Measurements from ENCODE around the gene GPR61.

Gene GPR61

GRCh38 chr1:109538827-109539555, 681 bp upstream of the GPR61 start:
- Histone ChIP-seq H3K27me3 (no peaks in the 10 kb centered on the region; a peak in 1 of 22 replicates), H3K4me3 (no peak overlapping the region), H3K4me1 (peaks cover 0 to 30% (median 22%) of the 10 kb centered on the region in 10 experiments; a peak in 12 of 20 replicates), H3K4me2 (no peak overlapping the region), H3K36me3 (no peaks in the 10 kb centered on the region), H4K20me1 (no peaks in the 10 kb centered on the region; a peak in 2 of 22 replicates), H3K9me3 (replicated peaks in 1 of 11) (no peaks in the 10 kb centered on the region), H3K27ac (no peak overlapping the region), H3K9ac (no peak overlapping the region)
- no peak for TF ChIP-seq Cebpa-rat (IDR thresholded peaks at IDR 0.05)

DNA sequence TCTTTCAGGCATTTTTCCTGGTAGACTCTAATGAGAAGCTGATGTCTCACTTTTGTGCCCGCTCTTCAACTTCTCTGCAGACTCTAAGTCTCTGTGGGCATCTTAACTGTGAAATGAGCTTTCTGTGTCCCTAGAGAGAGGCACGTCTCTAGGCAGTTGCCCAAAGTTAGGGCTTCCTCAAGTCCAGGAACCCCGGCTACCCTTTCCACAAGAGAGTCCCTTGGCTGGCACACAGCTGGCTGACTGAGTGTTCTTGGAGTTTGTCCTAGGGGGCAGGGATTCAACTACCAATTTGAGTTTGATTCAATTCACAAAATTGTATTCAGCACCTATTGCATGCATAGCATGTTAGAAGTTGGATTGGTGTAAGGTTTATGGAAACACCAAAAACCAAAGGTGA, 1.4 kb downstream of the GPR61 start:
- H3K4me3 ChIP-seq, result no peak overlapping the region
- no peak for TF ChIP-seq Cebpa-rat (IDR thresholded peaks at IDR 0.05)
- no peaks in the 10 kb centered on the region; a peak in 1 of 22 replicates for H3K27me3 ChIP-seq
- H3K9ac ChIP-seq, result no peak overlapping the region
- peak overlapping the region in 9 of 11 experiments; percentile 0 to 60 (median 33); a peak in 14 of 22 replicates for H3K4me2 ChIP-seq
- H4K20me1 ChIP-seq, result no peaks in the 10 kb centered on the region; a peak in 1 of 22 replicates
- H3K9me3 ChIP-seq (replicated peaks in 1 of 11), result no peaks in the 10 kb centered on the region
- H3K4me1 ChIP-seq, result peaks cover 0 to 17% (median 11%) of the 10 kb centered on the region in 10 experiments; a peak in 12 of 20 replicates
- no peaks in the 10 kb centered on the region for H3K36me3 ChIP-seq
- no peak overlapping the region for H3K27ac ChIP-seq

- no peaks in the 10 kb centered on the region for H3K36me3 ChIP-seq
- H3K9me3 ChIP-seq (replicated peaks in 1 of 11), result no peaks in the 10 kb centered on the region
- no peak overlapping the region for H3K9ac ChIP-seq
- no peak overlapping the region for H3K4me3 ChIP-seq
- H3K27ac ChIP-seq, result no peak overlapping the region
- TF ChIP-seq Cebpa-rat (IDR thresholded peaks at IDR 0.05), result no peak
- no peak overlapping the region for H3K4me2 ChIP-seq
- no peaks in the 10 kb centered on the region for H4K20me1 ChIP-seq
- peaks cover 11 to 29% (median 21%) of the 10 kb centered on the region in 10 experiments; a peak in 19 of 20 replicates for H3K4me1 ChIP-seq
- H3K27me3 ChIP-seq, result no peaks in the 10 kb centered on the region; a peak in 1 of 22 replicates
Observed at GRCh38 chr1:109542657-109543056, 3.0 kb downstream of the GPR61 start.

DNA sequence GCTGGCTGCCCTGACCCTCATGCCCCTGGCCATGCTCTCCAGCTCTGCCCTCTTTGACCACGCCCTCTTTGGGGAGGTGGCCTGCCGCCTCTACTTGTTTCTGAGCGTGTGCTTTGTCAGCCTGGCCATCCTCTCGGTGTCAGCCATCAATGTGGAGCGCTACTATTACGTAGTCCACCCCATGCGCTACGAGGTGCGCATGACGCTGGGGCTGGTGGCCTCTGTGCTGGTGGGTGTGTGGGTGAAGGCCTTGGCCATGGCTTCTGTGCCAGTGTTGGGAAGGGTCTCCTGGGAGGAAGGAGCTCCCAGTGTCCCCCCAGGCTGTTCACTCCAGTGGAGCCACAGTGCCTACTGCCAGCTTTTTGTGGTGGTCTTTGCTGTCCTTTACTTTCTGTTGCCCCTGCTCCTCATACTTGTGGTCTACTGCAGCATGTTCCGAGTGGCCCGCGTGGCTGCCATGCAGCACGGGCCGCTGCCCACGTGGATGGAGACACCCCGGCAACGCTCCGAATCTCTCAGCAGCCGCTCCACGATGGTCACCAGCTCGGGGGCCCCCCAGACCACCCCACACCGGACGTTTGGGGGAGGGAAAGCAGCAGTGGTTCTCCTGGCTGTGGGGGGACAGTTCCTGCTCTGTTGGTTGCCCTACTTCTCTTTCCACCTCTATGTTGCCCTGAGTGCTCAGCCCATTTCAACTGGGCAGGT, 3.8 kb downstream of the GPR61 start:
- H3K4me3 ChIP-seq, result no peak overlapping the region
- H4K20me1 ChIP-seq, result no peaks in the 10 kb centered on the region; a peak in 1 of 22 replicates
- H3K36me3 ChIP-seq, result no peaks in the 10 kb centered on the region
- no peak overlapping the region for H3K4me2 ChIP-seq
- no peak for TF ChIP-seq Cebpa-rat (IDR thresholded peaks at IDR 0.05)
- peaks cover 11 to 31% (median 22%) of the 10 kb centered on the region in 10 experiments; a peak in 19 of 20 replicates for H3K4me1 ChIP-seq
- peak overlapping the region in 1 of 11 experiments; percentile 6; a peak in 1 of 22 replicates for H3K9ac ChIP-seq
- no peaks in the 10 kb centered on the region for H3K9me3 ChIP-seq (replicated peaks in 1 of 11)
- H3K27me3 ChIP-seq, result no peaks in the 10 kb centered on the region; a peak in 1 of 22 replicates
- H3K27ac ChIP-seq, result no peak overlapping the region

GRCh38 chr1:109543988-109544735, 4.5 kb downstream of the GPR61 start:
- peak overlapping the region in 1 of 11 experiments; percentile 6; a peak in 1 of 22 replicates for H3K9ac ChIP-seq
- peaks cover 11 to 31% (median 22%) of the 10 kb centered on the region in 10 experiments; a peak in 19 of 20 replicates for H3K4me1 ChIP-seq
- no peaks in the 10 kb centered on the region; a peak in 1 of 22 replicates for H3K27me3 ChIP-seq
- no peak for TF ChIP-seq Cebpa-rat (IDR thresholded peaks at IDR 0.05)
- H4K20me1 ChIP-seq, result peaks cover 0 to 6% (median 2%) of the 10 kb centered on the region in 11 experiments; a peak in 13 of 22 replicates
- H3K36me3 ChIP-seq, result no peaks in the 10 kb centered on the region
- H3K4me2 ChIP-seq, result no peak overlapping the region
- no peaks in the 10 kb centered on the region for H3K9me3 ChIP-seq (replicated peaks in 1 of 11)
- H3K4me3 ChIP-seq, result no peak overlapping the region
- H3K27ac ChIP-seq, result no peak overlapping the region

- Histone ChIP-seq H3K4me3 (peak overlapping the region; percentile 77 to 93 (median 82)), H3K9me3 (replicated peaks in 1 of 11) (no peaks in the 10 kb centered on the region), H3K27ac (peak overlapping the region; percentile 84 to 95 (median 92)), H3K4me2 (peak overlapping the region; percentile 84 to 96 (median 90)), H3K4me1 (peaks cover 22 to 37% (median 31%) of the 10 kb centered on the region in 10 experiments), H3K9ac (peak overlapping the region; percentile 82 to 97 (median 91)), H3K27me3 (no peaks in the 10 kb centered on the region), H3K36me3 (peaks cover 0 to 5% (median 0%) of the 10 kb centered on the region in 11 experiments; a peak in 3 of 22 replicates), H4K20me1 (peaks cover 6 to 30% (median 25%) of the 10 kb centered on the region in 11 experiments; a peak in 20 of 22 replicates)
- no peak for TF ChIP-seq Cebpa-rat (IDR thresholded peaks at IDR 0.05)
Observed at GRCh38 chr1:109546311-109547109, 6.8 kb downstream of the GPR61 start.

GRCh38 chr1:109547463-109548320, 8.0 kb downstream of the GPR61 start:
- peaks cover 0 to 16% (median 5%) of the 10 kb centered on the region in 11 experiments; a peak in 7 of 22 replicates for H3K36me3 ChIP-seq
- peak overlapping the region; percentile 84 to 96 (median 90) for H3K4me2 ChIP-seq
- no peaks in the 10 kb centered on the region for H3K9me3 ChIP-seq (replicated peaks in 1 of 11)
- peaks cover 22 to 44% (median 33%) of the 10 kb centered on the region in 10 experiments for H3K4me1 ChIP-seq
- H3K27me3 ChIP-seq, result no peaks in the 10 kb centered on the region
- TF ChIP-seq Cebpa-rat (IDR thresholded peaks at IDR 0.05), result no peak
- H3K27ac ChIP-seq, result peak overlapping the region; percentile 84 to 95 (median 92)
- H3K4me3 ChIP-seq, result peak overlapping the region; percentile 77 to 93 (median 82)
- peaks cover 16 to 42% (median 37%) of the 10 kb centered on the region in 11 experiments; a peak in 20 of 22 replicates for H4K20me1 ChIP-seq
- H3K9ac ChIP-seq, result peak overlapping the region; percentile 82 to 97 (median 91)
